SK-N-SH treated with all-trans-retinoic acid at 6 μM for 48 hours (cell line): ENCODE measurements around the gene CPVL.

Experiments used
- ATAC-seq: fragments of 200-7000 bp; cut with Tn5 transposase; 3 replicates; pipeline ENCODE4 v1.9.1; 2020; ENCODE audit warnings: mild to moderate bottlenecking, moderate library complexity
- ARNTL ChIP-seq: fragments of 450-650 bp; formaldehyde crosslinking; IDR thresholded peaks from 2 replicates; pipeline ENCODE4 v1.5.0; 2020; ENCODE audit warnings: low read depth, mild to moderate bottlenecking, moderate library complexity, borderline replicate concordance
- CSDC2 ChIP-seq: fragments of 250-450 bp; sonication (Bioruptor Pico); IDR thresholded peaks from 2 replicates; pipeline ENCODE4 v1.5.0; 2020; ENCODE audit warnings: mild to moderate bottlenecking, moderate library complexity
- CSRNP3 ChIP-seq: fragments of 250-450 bp; sonication (Bioruptor Pico); IDR thresholded peaks from 2 replicates; pipeline ENCODE4 v1.5.1; 2021; ENCODE audit warnings: mild to moderate bottlenecking, moderate library complexity
- ESRRG ChIP-seq: fragments of 250-450 bp; sonication (Bioruptor Pico); IDR thresholded peaks from 2 replicates; pipeline ENCODE4 v1.6.1; 2021; ENCODE audit warnings: mild to moderate bottlenecking
- GLIS3 ChIP-seq: fragments of 250-450 bp; sonication (Bioruptor Pico); IDR thresholded peaks from 2 replicates; pipeline ENCODE4 v1.5.0; 2020; ENCODE audit warnings: mild to moderate bottlenecking, moderate library complexity
- ISL1 ChIP-seq: fragments of 250-450 bp; sonication (Bioruptor Pico); IDR thresholded peaks from 2 replicates; pipeline ENCODE4 v2.1.2; 2022; ENCODE audit warnings: mild to moderate bottlenecking, moderate library complexity
- OSR1 ChIP-seq: fragments of 250-450 bp; sonication (Bioruptor Pico); IDR thresholded peaks from 2 replicates; pipeline ENCODE4 v1.8.0; 2022; ENCODE audit warnings: moderate library complexity, mild to moderate bottlenecking, inconsistent platforms
- POU6F1 ChIP-seq: fragments of 250-450 bp; sonication (Bioruptor Pico); IDR thresholded peaks from 2 replicates; pipeline ENCODE4 v1.8.0; 2021; ENCODE audit warnings: low read depth, mild to moderate bottlenecking, moderate library complexity, borderline replicate concordance
- PPARA ChIP-seq: fragments of 250-450 bp; sonication (Bioruptor Pico); IDR thresholded peaks from 2 replicates; pipeline ENCODE4 v1.5.0; 2020; ENCODE audit warnings: mild to moderate bottlenecking, borderline replicate concordance
- RARB ChIP-seq: fragments of 250-450 bp; sonication (Bioruptor Pico); IDR thresholded peaks from 2 replicates; pipeline ENCODE4 v1.8.0; 2021; ENCODE audit warnings: mild to moderate bottlenecking, moderate library complexity
- SNAI2 ChIP-seq: fragments of 250-450 bp; sonication (Bioruptor Pico); IDR thresholded peaks from 2 replicates; pipeline ENCODE4 v1.5.0; 2020; ENCODE audit warnings: mild to moderate bottlenecking, moderate library complexity
- TOX ChIP-seq: fragments of 250-450 bp; sonication (Bioruptor Pico); IDR thresholded peaks from 2 replicates; pipeline ENCODE4 v1.8.0; 2021; ENCODE audit warnings: mild to moderate bottlenecking, moderate library complexity, borderline replicate concordance
- TSHZ2 ChIP-seq: fragments of 250-450 bp; sonication (Bioruptor Pico); IDR thresholded peaks from 2 replicates; pipeline ENCODE4 v1.5.0; 2020; ENCODE audit warnings: mild to moderate bottlenecking, moderate library complexity
- ZC3H10 ChIP-seq: fragments of 250-450 bp; sonication (Bioruptor Pico); IDR thresholded peaks from 2 replicates; pipeline ENCODE4 v1.5.1; 2021; ENCODE audit warnings: mild to moderate bottlenecking, moderate library complexity
- ZFP3 ChIP-seq: fragments of 250-450 bp; sonication (Bioruptor Pico); IDR thresholded peaks from 2 replicates; pipeline ENCODE4 v1.5.0; 2020; ENCODE audit warnings: mild to moderate bottlenecking, moderate library complexity
- ZFP30 ChIP-seq: fragments of 450-650 bp; formaldehyde crosslinking; IDR thresholded peaks from 2 replicates; pipeline ENCODE4 v1.5.0; 2022; ENCODE audit warnings: mild to moderate bottlenecking, moderate library complexity
- ZNF565 ChIP-seq: fragments of 450-650 bp; formaldehyde crosslinking; conservative IDR thresholded peaks from 2 replicates; pipeline ENCODE4 v1.5.0; 2020; ENCODE audit warnings: low read depth, mild to moderate bottlenecking, moderate library complexity
- ZNF8 ChIP-seq: fragments of 450-650 bp; formaldehyde crosslinking; IDR thresholded peaks from 2 replicates; pipeline ENCODE4 v1.5.0; 2020; ENCODE audit warnings: mild to moderate bottlenecking, moderate library complexity
- TF ChIP-seq, protein P1 (sequence below): fragments of 250-450 bp; sonication (Bioruptor Pico); IDR thresholded peaks from 2 replicates; pipeline ENCODE4 v1.8.0; 2020; ENCODE audit warnings: mild to moderate bottlenecking, moderate library complexity, borderline replicate concordance

Gene CPVL

DNA sequence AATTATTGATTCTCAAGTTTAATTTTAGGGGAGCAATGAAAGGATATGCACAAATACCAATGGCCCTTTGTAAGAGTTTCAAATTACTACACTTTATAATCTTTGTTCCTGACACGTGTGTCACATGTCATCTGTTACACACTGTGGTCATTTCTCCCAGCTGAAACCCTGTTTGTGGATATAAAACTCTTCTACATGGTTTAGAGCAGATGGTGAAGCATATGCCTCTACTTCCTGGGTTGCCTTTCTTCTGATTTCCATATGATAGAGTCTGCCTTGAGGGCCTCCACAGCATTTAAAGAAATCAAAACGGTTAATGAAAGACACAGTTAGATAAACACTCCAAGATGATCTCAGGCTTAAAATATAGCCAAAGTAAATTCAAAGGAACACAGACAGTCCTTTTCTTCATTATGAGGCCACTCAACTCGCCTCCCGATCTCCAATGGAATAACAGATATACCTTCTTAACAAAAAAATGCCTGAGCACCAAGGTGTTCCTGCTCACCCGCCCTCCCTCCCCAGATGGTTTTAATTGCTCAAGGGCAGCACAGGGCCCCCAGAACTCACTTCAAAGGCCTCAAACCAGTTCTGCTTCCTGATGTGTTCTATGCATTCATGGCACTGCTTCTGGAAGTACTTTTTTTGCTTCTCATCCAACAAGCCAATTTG lies 75.0 kb downstream of the CPVL start:
- TF ChIP-seq TOX (CRISPR knock-in tag) (no peak), CSDC2 (CRISPR knock-in tag) (no peak)
- no peak for ATAC-seq

DNA sequence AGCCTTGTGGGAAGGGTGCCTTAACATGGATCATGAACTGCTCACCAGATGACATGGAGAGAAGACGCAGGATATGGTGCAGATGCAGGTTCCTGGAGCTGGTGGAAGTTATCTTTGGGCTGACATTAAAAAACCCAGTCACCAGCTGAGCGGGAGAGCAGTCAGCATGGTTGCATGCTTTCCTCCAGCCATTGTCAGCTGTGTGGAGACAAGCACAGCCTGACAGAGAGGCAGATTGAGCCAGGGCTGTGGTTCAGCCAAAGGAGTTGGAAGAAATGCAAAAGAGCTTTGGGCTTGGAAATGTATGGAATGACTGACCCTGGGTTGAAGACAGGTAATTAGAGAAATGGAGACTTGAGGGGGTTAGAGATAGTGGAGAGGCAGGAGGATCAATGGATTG lies 79.7 kb downstream of the CPVL start:
- no peak for ATAC-seq
- TF ChIP-seq PPARA (no peak), SNAI2 (CRISPR knock-in tag) (no peak), GLIS3 (CRISPR knock-in tag) (no peak), ZC3H10 (CRISPR knock-in tag) (no peak), OSR1 (no peak), TSHZ2 (CRISPR knock-in tag) (no peak), CSRNP3 (CRISPR knock-in tag) (no peak), ARNTL (CRISPR knock-in tag) (no peak)

DNA sequence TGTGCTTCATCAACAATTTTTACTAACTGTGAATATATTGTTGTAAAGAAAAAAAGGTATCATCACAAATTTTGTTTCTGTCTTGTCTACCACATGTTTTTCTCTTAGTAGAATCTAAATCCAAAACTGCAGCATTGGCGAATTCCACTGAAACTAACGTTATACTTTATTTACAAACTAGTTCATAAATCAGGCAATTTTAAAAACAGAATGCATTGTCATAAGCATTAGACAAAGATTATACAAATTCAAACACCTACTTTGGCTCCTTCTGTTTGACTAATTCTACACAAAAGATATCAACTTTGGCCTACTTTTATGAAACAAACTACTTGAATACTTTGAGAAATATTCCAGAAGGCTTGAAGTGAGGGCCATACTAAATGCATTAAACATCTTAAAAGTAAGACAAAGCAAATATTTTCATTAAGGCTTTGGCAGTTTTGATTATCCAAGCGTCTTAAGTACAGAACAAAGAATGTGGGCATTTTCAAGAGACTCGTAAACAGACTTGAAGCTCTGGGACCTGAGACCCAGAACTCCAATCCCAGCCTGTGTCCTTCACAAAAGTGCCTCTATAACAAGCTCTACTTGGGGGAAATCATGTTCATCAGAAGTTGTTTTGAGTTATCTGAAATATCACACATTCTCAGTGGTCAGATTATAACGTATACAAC lies 81.0 kb downstream of the CPVL start:
- ATAC-seq: no peak
- TF ChIP-seq, protein P1, sequence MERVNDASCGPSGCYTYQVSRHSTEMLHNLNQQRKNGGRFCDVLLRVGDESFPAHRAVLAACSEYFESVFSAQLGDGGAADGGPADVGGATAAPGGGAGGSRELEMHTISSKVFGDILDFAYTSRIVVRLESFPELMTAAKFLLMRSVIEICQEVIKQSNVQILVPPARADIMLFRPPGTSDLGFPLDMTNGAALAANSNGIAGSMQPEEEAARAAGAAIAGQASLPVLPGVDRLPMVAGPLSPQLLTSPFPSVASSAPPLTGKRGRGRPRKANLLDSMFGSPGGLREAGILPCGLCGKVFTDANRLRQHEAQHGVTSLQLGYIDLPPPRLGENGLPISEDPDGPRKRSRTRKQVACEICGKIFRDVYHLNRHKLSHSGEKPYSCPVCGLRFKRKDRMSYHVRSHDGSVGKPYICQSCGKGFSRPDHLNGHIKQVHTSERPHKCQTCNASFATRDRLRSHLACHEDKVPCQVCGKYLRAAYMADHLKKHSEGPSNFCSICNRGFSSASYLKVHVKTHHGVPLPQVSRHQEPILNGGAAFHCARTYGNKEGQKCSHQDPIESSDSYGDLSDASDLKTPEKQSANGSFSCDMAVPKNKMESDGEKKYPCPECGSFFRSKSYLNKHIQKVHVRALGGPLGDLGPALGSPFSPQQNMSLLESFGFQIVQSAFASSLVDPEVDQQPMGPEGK: no peak
- TF ChIP-seq ZFP3 (CRISPR knock-in tag) (no peak), ZNF8 (no peak), ZNF565 (CRISPR knock-in tag) (no peak), SNAI2 (CRISPR knock-in tag) (no peak), PPARA (no peak), TOX (CRISPR knock-in tag) (no peak), ISL1 (CRISPR knock-in tag) (no peak), POU6F1 (CRISPR knock-in tag) (no peak), GLIS3 (CRISPR knock-in tag) (no peak), ESRRG (CRISPR knock-in tag) (no peak), TSHZ2 (CRISPR knock-in tag) (no peak), ZC3H10 (CRISPR knock-in tag) (no peak), RARB (CRISPR knock-in tag) (no peak), CSRNP3 (CRISPR knock-in tag) (no peak), ZFP30 (CRISPR knock-in tag) (no peak)
- TF ChIP-seq, all 23 proteins: peak for 0
